SH-SY5Y (cell line): ENCODE results near the gene FDPS.

Source experiments
- GATA2 ChIP-seq: IDR thresholded peaks from 2 replicates; pipeline ENCODE4 v1.6.1; 2011; ENCODE audit warnings: mild to moderate bottlenecking, low read depth, low read length
- GATA3 ChIP-seq: IDR thresholded peaks from 2 replicates; pipeline ENCODE4 v1.6.1; 2011; ENCODE audit warnings: low read depth, mild to moderate bottlenecking, low read length, moderate library complexity

FDPS gene

GRCh38 chr1:155308493-155309422 is at the start of gene FDPS:
TSS of gene FDPS (plus strand) at chr1:155308866. CDS start at chr1:155309790, 924 bp downstream.
- TF ChIP-seq GATA3 (no peak), GATA2 (peak; percentile 90)

GRCh38 chr1:155260276-155260675 is 48.4 kb upstream of the FDPS start:
- TF ChIP-seq GATA3 = no peak
- TF ChIP-seq GATA2 = no peak

- TF ChIP-seq GATA3 (no peak), GATA2 (no peak)
Observed at GRCh38 chr1:155261493-155261851, 47.2 kb upstream of the FDPS start.

- TF ChIP-seq GATA2 (no peak), GATA3 (no peak)
Observed at GRCh38 chr1:155261852-155262673, 46.6 kb upstream of the FDPS start, which contains the start of gene SCAMP3. TSS of gene SCAMP3 (minus strand) at chr1:155262360. CDS start at chr1:155262151, 209 bp downstream.

GRCh38 chr1:155263067-155263466 is 45.6 kb upstream of the FDPS start:
- TF ChIP-seq GATA2 (no peak), GATA3 (no peak)

- TF ChIP-seq GATA3 (no peak), GATA2 (no peak)
Observed at GRCh38 chr1:155266553-155266952, 42.1 kb upstream of the FDPS start.

GRCh38 chr1:155267373-155267772 is 41.3 kb upstream of the FDPS start:
- TF ChIP-seq GATA2 = no peak
- no peak for TF ChIP-seq GATA3

GRCh38 chr1:155268630-155269029 is 40.0 kb upstream of the FDPS start:
- TF ChIP-seq GATA2 (no peak), GATA3 (no peak)

- TF ChIP-seq GATA3 = no peak
- TF ChIP-seq GATA2 = no peak
Observed at GRCh38 chr1:155269381-155269780, 39.3 kb upstream of the FDPS start.

GRCh38 chr1:155272466-155273342 is 36.0 kb upstream of the FDPS start:
- TF ChIP-seq GATA3 = no peak
- no peak for TF ChIP-seq GATA2

GRCh38 chr1:155273343-155274245 is 35.1 kb upstream of the FDPS start, which contains the start of gene CLK2:
TSS of gene CLK2 (minus strand) at chr1:155273504. CDS start at chr1:155270977, 2,527 bp downstream.
- no peak for TF ChIP-seq GATA2
- no peak for TF ChIP-seq GATA3

GRCh38 chr1:155277070-155277901 is 31.4 kb upstream of the FDPS start, which contains the start of gene HCN3:
TSS of gene HCN3 (plus strand) at chr1:155277463. CDS start at chr1:155277591, 128 bp downstream.
- TF ChIP-seq GATA3 (no peak), GATA2 (no peak)
